Stimulated activated CD8-positive, alpha-beta memory T cell treated with anti-CD3 and anti-CD28 coated beads, Interleukin-7, amount 100 ng/mL, for 24 hours (primary cell): ENCODE data around the gene PAQR8.
"Not testable (repeated sequence)": the region's sequence is repeated elsewhere in the genome, so short reads cannot be mapped to it uniquely, and the experiment has no call there.

ENCODE experiments used
- DNase-seq: peaks from one replicate; pipeline ENCODE4 v3.0.0-alpha.2; 2020; ENCODE audit warnings: low read depth

The PAQR8 gene

GRCh38 chr6:52410979-52411378 is 49.0 kb downstream of the PAQR8 start:
- DNase-seq, result no peak

- no peak for DNase-seq
These were observed 50.0 kb downstream of the PAQR8 start for GRCh38 chr6:52411911-52412310.

GRCh38 chr6:52415333-52415732 is 53.4 kb downstream of the PAQR8 start:
- no peak for DNase-seq

- no peak for DNase-seq
These were observed 54.1 kb downstream of the PAQR8 start for GRCh38 chr6:52415917-52416628.

- DNase-seq, result no peak
These were observed 54.7 kb downstream of the PAQR8 start for GRCh38 chr6:52416629-52417151.

- no peak for DNase-seq
These were observed 55.7 kb downstream of the PAQR8 start for GRCh38 chr6:52417675-52418111.

GRCh38 chr6:52418606-52419005 is 56.7 kb downstream of the PAQR8 start:
- no peak for DNase-seq

GRCh38 chr6:52419809-52420667 is 58.1 kb downstream of the PAQR8 start, which contains the start of gene EFHC1:
TSS of gene EFHC1 (plus strand) at chr6:52420342. CDS start at chr6:52420411, 69 bp downstream.
- DNase-seq, result peak; percentile 97

- no peak for DNase-seq
These were observed 58.9 kb downstream of the PAQR8 start for GRCh38 chr6:52420668-52421358.

- no peak for DNase-seq
These were observed 60.2 kb downstream of the PAQR8 start for GRCh38 chr6:52422156-52422555.

GRCh38 chr6:52423448-52423847 is 61.5 kb downstream of the PAQR8 start:
- no peak for DNase-seq

GRCh38 chr6:52423971-52424381 is 62.0 kb downstream of the PAQR8 start:
- no peak for DNase-seq

- no peak for DNase-seq
These were observed 62.6 kb downstream of the PAQR8 start for GRCh38 chr6:52424513-52424912.

- DNase-seq, result no peak
These were observed 64.7 kb downstream of the PAQR8 start for GRCh38 chr6:52426667-52427066.

- DNase-seq, result not testable (repeated sequence)
These were observed 71.3 kb downstream of the PAQR8 start for GRCh38 chr6:52433294-52433693.

- no peak for DNase-seq
These were observed 73.4 kb downstream of the PAQR8 start for GRCh38 chr6:52435345-52435744.

- DNase-seq, result no peak
These were observed 77.0 kb downstream of the PAQR8 start for GRCh38 chr6:52438926-52439325.

GRCh38 chr6:52454556-52454955 is 92.6 kb downstream of the PAQR8 start:
- no peak for DNase-seq

GRCh38 chr6:52457096-52457495 is 95.1 kb downstream of the PAQR8 start:
- no peak for DNase-seq
